ENCODE data around the gene TFB1M.

DNA sequence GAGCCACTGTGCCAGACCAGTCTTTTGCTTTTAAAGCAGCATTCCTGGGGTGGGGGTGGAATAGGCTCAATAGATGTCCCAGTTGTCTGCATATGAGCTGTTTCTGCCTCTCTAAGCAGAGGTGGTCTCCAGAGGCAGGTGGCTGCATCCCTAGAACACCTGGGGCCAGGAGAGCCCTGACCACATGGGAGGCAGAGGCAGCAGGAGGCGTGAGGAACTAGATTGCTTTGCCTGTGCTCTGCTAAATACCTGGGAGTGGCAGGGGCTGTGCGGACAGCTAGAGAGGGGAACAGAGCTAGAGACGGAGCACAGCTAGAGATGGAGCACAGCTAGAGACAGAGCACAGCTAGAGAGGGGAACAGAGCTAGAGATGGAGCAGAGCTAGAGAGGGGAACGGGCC, 79.6 kb downstream of the TFB1M start:
- TF ChIP-seq, protein P1, sequence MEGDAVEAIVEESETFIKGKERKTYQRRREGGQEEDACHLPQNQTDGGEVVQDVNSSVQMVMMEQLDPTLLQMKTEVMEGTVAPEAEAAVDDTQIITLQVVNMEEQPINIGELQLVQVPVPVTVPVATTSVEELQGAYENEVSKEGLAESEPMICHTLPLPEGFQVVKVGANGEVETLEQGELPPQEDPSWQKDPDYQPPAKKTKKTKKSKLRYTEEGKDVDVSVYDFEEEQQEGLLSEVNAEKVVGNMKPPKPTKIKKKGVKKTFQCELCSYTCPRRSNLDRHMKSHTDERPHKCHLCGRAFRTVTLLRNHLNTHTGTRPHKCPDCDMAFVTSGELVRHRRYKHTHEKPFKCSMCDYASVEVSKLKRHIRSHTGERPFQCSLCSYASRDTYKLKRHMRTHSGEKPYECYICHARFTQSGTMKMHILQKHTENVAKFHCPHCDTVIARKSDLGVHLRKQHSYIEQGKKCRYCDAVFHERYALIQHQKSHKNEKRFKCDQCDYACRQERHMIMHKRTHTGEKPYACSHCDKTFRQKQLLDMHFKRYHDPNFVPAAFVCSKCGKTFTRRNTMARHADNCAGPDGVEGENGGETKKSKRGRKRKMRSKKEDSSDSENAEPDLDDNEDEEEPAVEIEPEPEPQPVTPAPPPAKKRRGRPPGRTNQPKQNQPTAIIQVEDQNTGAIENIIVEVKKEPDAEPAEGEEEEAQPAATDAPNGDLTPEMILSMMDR (IDR thresholded peaks at IDR 0.05; ENCODE audit: low read length), result no peak
- TF ChIP-seq EZH2phosphoT487 (IDR thresholded peaks at IDR 0.05; ENCODE audit: low read length), result no peak
- TF ChIP-seq EZH2 (optimal IDR thresholded peaks at IDR 0.05; ENCODE audit: low read depth, low read length), result no peak

All from MM.1S (cell line).